Myocyte (in vitro differentiated cells): ENCODE results near the gene ABCG4. TPM values are rescaled to one million over a fixed set of nuclear protein-coding genes. Genes with fewer than 3 reads are reported as not detected.
"Not testable (repeated sequence)": the region's sequence is repeated elsewhere in the genome, so short reads cannot be mapped to it uniquely, and the experiment has no call there.

Experiments
- DNase-seq: peaks from one replicate; pipeline ENCODE4 v3.0.0-alpha.2; 2012; ENCODE audit warnings: low read depth
- total RNA-seq: library from RNA; depleted of rRNA; stranded (reverse); fragments of >200 nt; gene quantifications from 2 replicates; pipeline ENCODE4 v1.2.3, GENCODE V29; 2014

Gene ABCG4
- total RNA-seq, 1 donor from 2014 or later = 0.08 TPM

- no peak for DNase-seq
Measured at GRCh38 chr11:119180729-119181676, 32.2 kb downstream of the ABCG4 start.

- no peak for DNase-seq
Measured at GRCh38 chr11:119181677-119182412, 33.0 kb downstream of the ABCG4 start.

GRCh38 chr11:119184399-119184798, 35.5 kb downstream of the ABCG4 start:
- not testable (repeated sequence) for DNase-seq

GRCh38 chr11:119185981-119186634, 37.3 kb downstream of the ABCG4 start:
- DNase-seq = no peak

GRCh38 chr11:119187123-119187892, 38.5 kb downstream of the ABCG4 start:
- DNase-seq = no peak

- no peak for DNase-seq
Measured at GRCh38 chr11:119188067-119188466, 39.2 kb downstream of the ABCG4 start.

- no peak for DNase-seq
Measured at GRCh38 chr11:119188887-119189286, 40.0 kb downstream of the ABCG4 start.

- DNase-seq = no peak
Measured at GRCh38 chr11:119189393-119189792, 40.5 kb downstream of the ABCG4 start.

- no peak for DNase-seq
Measured at GRCh38 chr11:119190531-119190930, 41.7 kb downstream of the ABCG4 start.

GRCh38 chr11:119191265-119191664, 42.4 kb downstream of the ABCG4 start:
- DNase-seq = not testable (repeated sequence)

- DNase-seq = no peak
Measured at GRCh38 chr11:119192111-119192510, 43.3 kb downstream of the ABCG4 start.

GRCh38 chr11:119193001-119193400, 44.1 kb downstream of the ABCG4 start:
- DNase-seq = no peak

- no peak for DNase-seq
Measured at GRCh38 chr11:119193626-119194025, 44.8 kb downstream of the ABCG4 start.

- DNase-seq = no peak
Measured at GRCh38 chr11:119194811-119195440, 46.1 kb downstream of the ABCG4 start.

GRCh38 chr11:119195680-119196079, 46.8 kb downstream of the ABCG4 start:
- DNase-seq = peak; percentile 48

GRCh38 chr11:119196833-119197483, 48.1 kb downstream of the ABCG4 start:
- peak; percentile 90 for DNase-seq

GRCh38 chr11:119198925-119199324, 50.1 kb downstream of the ABCG4 start:
- no peak for DNase-seq

GRCh38 chr11:119201236-119201635, 52.4 kb downstream of the ABCG4 start:
- not testable (repeated sequence) for DNase-seq

GRCh38 chr11:119202554-119202953, 53.7 kb downstream of the ABCG4 start:
- no peak for DNase-seq

GRCh38 chr11:119204066-119204465, 55.2 kb downstream of the ABCG4 start:
- no peak for DNase-seq
